ENCODE measurements around the gene MUC5AC.

GRCh38 chr11:1201395-1202153 lies 43.8 kb downstream of the MUC5AC start:
- no peak for TF ChIP-seq CTCF (IDR thresholded peaks at IDR 0.05)
- TF ChIP-seq ZFX (IDR thresholded peaks at IDR 0.05; ENCODE audit: borderline replicate concordance), result no peak
